ENCODE measurements around the gene SCMH1.

DNA sequence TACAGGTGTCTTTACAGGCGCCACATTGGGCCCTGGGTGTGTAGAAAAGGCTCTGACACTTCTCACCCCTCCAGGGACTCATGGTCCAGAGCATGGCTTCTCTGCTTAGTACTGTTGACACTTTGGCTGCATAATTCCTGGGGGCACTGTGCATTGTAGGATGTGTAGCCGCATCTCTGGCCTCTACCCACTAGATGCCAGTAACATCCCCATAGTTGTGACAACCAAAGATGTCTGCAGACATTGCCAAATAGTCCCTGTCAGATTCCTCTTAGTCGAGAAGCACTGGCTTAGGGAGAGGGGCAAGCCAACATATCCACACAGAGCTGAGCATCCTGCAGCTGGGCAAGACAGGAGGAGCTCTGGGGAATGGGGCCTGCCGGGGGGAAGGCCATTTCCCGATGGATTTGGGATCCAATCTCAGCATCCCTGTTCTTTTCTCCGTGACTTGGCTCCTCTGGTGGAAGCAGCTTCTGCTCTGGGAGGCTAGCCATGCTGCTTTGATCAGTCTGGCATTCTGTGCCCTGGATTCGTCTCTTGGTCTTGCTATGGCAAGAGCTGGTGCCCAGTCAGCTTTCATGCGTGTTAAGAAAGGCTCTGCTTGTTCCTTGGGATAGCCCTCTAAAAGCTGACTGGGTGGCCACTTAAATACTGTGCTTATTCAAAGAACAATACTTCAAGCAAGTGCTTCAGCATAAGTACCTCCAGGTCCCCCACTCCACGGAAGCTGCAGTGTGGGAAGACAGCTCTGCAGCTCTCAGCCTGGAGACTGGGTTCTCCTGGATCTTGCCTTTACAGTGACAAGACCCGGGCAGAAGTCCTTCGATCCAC is 38.3 kb upstream of the SCMH1 start:
- TF ChIP-seq GATA2 (IDR thresholded peaks at IDR 0.05; ENCODE audit: low read depth, low read length) (no peak), GATA3 (IDR thresholded peaks at IDR 0.05; ENCODE audit: low read depth, low read length) (no peak)

Data from SH-SY5Y (cell line).